Activated T-cell treated with anti-CD3 and anti-CD28 coated beads for 24 hours (primary cell): ENCODE measurements around the gene TUBGCP4.

ENCODE experiments used
- DNase-seq: peaks from one replicate; pipeline ENCODE4 v3.0.0-alpha.2; 2020; ENCODE audit warnings: low read depth

The TUBGCP4 gene

GRCh38 chr15:43404130-43404529, 33.2 kb downstream of the TUBGCP4 start:
- no peak for DNase-seq

DNA sequence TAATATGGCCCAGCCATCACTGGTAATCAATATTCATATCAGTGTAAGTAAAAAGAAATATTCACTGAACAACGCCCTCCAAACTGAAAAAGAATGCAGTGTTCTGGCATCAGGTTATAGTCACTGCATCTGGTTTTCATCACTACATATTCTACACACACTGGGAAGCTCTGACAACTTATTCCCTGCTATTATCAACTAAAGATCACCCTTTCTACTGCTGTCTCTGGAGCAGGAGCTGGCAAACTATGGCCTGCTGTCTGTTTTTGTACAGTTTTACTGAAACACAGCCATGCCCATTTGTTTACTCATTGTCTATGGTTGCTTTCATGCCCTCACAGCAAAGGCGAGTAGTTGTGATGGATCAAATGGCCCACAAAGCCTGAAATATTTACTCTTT, 35.3 kb downstream of the TUBGCP4 start:
- no peak for DNase-seq

DNA sequence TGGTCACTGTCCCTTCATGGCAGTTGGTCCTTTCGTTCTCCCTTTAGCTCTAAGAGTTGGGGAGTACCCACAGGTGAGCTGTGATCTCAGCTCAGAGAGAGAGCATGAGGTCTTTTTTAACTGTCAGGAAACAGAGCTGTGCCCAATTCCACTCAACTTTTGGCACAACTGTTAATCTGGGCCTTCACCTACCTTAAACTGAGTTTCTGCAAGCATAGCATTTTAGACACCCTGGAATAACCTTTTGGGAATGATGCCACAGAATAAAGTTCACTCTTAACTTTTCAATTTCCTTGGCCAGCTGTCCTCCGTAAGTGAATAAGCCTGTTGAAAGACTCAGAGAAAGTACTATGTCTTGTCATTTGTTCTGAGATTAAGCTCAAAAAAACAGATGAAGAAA, 35.9 kb downstream of the TUBGCP4 start:
- DNase-seq: no peak

- no peak for DNase-seq
Measured at GRCh38 chr15:43408789-43409188, 37.9 kb downstream of the TUBGCP4 start.

DNA sequence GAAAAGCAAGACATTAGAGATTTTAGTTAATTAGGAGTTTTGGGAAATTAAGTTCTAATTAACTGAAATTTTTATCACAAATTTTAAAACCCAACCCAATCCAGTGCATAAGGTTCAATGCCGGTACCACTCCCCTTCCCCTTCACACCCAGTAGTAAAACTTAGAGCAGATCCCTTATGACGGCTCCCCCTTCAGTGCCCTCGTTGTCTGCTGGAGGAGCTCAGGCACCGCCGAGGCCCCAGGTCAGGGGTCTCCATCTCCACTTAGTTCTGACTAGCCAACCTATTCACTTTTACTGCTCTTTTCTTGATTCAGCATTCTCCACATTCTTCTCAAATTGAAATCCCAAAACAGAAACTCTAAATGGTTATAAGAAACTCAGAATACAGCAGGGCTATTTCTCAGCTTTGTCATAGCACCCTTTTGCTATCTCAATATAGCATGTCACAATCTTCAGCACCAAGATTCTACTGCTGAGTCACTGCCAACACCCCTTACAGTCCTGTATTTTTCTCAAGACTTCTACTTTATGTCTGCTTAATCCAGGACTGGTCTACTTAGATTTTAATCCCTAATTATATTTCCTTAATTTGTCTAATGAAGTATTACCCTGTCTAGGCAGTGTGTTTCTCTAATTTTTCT, 39.8 kb downstream of the TUBGCP4 start:
- no peak for DNase-seq

DNA sequence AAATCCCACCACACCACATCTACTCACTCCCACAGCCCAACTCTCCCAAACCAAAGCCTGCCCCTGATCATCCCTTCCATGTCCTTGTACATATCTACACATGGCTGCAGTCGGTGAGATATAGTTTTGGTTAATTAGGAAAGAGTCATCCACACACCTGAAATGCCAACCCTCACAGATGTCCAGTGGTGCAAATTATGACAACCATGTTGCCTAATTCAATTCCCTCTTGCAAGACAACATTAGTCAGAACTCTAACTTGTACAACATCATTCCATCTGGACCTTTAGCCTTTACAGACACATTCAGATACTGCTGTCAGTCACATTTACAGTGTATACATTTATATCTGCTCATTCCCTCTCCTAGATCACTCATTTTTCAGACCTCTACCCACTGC, 41.2 kb downstream of the TUBGCP4 start:
- no peak for DNase-seq

DNA sequence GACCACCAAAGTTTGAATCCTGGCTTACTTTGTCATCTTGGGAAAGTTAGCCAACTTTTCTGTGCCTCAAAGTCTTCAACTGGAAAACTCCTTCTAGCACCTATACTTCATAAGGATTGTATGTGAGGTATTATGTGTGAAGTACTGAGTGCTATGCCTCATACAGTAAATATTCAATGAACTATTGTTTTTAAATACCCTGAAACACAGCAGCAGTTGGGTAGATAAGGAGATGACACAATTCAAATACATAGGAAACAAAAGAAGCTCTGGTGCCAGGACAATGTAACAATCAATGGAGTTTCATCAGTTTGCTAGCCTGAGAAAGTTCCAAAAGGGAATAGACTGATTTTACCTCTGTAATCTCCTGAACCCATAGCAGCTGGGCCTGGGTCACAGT, 43.3 kb downstream of the TUBGCP4 start:
- DNase-seq: no peak

GRCh38 chr15:43420435-43420834, 49.5 kb downstream of the TUBGCP4 start:
- DNase-seq: no peak

- DNase-seq: no peak
Measured at GRCh38 chr15:43420876-43421275, 50.0 kb downstream of the TUBGCP4 start.

GRCh38 chr15:43423793-43424192, 52.9 kb downstream of the TUBGCP4 start:
- DNase-seq: no peak

DNA sequence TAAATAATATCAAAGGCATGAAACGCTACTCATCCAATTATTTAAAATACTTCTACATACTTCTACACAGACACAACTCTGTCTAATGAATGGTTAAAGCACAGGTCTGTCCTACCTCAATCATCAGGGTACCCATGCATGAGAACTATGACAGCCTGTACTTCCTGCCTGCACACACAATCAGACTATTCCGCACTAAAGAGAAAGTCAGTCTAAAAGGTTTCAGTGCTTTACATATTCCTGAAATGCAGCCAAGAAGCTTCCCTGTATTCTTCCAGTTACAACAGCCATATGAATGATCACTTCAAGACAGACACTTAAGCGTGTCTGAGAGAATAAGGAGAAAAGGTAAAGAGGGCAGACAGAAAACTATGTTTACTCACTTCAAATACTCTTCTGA, 58.8 kb downstream of the TUBGCP4 start:
- DNase-seq: no peak

DNA sequence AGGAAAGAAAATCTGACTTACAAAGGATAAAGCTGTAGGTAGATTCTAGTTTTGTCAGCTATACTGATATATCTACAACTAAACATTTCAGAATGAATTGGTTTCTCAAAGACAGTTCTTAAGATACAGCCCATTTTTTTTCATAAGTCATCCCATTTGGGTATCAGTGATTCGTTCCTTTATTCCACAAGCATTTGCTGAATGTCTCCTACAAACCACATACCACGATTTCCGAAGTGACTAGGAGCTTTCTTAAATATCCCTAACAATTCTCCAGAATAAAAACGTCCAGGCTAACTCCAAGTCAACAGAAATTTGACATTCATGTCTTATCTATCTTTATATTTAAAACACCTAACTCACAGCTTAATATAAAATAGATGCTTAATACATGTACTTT, 62.3 kb downstream of the TUBGCP4 start:
- DNase-seq: no peak

DNA sequence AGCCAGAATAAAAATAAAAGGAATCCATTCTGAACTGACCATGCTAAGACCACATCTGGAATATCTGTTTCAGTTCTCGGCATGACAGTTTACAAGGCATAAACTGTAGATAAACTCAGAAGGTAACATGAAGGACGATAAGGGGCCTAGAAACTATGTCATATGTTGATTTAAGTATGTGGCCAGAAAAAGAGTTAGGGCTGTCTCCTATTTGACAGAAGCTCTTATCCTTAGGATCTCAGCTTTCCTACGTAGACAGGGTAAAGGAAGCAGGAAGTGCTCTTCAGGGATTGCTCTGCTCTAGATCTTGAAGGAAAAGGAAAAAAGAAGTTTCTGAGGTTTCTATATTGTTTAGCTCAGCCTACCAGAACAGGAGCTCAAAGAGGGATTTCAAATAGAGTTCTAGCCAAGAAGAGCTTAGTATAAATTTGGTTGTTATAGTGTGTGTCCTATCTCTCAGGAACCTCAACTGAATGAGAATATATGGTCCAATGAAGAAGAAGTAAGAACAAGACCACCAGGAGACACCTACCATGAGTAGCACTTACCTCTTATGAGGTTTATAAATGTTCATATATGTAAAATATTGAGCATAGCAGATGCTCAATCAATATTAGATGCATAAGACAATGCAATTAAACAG, 62.9 kb downstream of the TUBGCP4 start:
- DNase-seq: no peak

DNA sequence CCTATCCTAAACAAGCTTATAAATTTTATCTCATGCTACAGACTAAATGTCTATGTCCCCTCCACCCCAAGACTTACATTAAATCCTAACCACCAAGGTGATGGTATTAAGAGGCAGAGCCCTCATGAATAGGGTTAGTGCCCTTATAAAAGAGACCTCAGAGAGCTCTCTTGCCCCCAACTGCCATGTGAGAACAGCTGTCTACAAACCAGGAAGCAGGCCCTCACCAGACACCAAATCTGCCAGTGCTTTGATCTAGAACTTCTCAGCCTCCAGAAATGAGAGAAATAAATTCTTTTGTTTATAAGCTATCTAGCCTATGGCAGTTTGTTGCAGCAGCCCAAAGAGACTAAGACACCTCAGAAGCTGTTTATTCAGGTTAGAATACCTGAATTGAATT, 63.5 kb downstream of the TUBGCP4 start:
- DNase-seq: no peak

- DNase-seq: no peak
Measured at GRCh38 chr15:43436395-43436794, 65.5 kb downstream of the TUBGCP4 start.

GRCh38 chr15:43439268-43439667, 68.4 kb downstream of the TUBGCP4 start:
- DNase-seq: no peak

- peak; percentile 32 for DNase-seq
Measured at GRCh38 chr15:43440721-43441281, 69.9 kb downstream of the TUBGCP4 start.

DNA sequence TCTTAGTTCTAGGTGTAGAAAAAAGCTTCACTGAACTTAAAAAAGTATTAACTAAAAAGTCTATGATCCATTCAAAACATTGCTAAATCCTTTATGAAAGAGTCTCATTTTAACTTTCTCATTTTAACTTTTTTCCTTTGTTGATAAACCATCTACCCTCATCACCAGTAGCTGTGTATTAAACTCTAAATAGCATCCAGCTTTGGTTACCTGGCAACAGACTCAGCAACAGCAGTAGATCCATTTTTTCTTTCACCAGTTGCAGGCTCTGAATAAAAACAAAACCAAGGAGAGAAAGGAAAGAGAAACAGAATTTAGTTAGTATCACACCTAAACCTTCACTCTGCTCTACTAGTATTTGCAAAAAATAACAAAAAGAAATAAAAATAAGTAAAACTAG, 70.4 kb downstream of the TUBGCP4 start:
- no peak for DNase-seq

DNA sequence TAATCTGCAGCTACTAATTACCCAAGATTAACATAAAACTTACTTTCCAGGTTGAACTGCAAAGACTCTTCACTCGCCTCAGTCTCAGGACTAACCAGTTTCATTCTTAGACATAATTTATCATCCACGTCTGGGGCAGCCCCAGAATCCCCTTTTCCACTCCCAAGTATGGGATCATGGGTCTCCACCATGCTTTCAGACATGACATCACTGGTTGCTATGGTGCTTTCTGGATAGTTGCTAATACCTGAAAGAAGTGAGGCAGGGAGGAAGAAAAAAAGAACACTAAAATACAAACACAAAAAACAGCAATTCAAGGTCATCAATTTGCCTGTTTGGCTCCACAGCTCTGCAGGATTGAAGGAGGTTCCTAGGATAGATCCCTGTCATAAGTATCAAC, 75.4 kb downstream of the TUBGCP4 start:
- DNase-seq: no peak

GRCh38 chr15:43449981-43450380, 79.1 kb downstream of the TUBGCP4 start:
- no peak for DNase-seq
